Spleen (tissue), 7 donors: Measurements from ENCODE around the gene RLN2.

Experiments used
- CTCF ChIP-seq, 11 experiments: fragments of 200-600 bp in 7 of 11; fragments of 450-650 bp in 4 of 11; sonication (generic) in 4 of 11; IDR thresholded peaks in 8 of 11; conservative IDR thresholded peaks in 3 of 11; 1 replicate in 7 of 11; 2 replicates in 4 of 11; pipeline versions ENCODE4 v1.4.0 to v1.8.0; 2016 to 2021; ENCODE audit warnings: antibody characterized with exemption in 11 of 11, inconsistent platforms in 4 of 11, mild to moderate bottlenecking in 1 of 11
- POLR2A ChIP-seq, 3 donors: fragments of 450-650 bp; IDR thresholded peaks; one replicate each; pipeline ENCODE4 v1.5.1; 2017; ENCODE audit warnings: antibody characterized with exemption in 3 of 3, mild to moderate bottlenecking in 1 of 3
- POLR2AphosphoS5 ChIP-seq, 3 donors: sonication (generic); formaldehyde crosslinking; IDR thresholded peaks; one replicate each; pipeline ENCODE4 v1.5.1; 2017; ENCODE audit warnings: antibody characterized with exemption in 3 of 3
- donor health status: DM: no; HTN: no; CAD: no; lungs with moderate emphysema.
- donor health status: DM: no; HTN: no; CAD: no.
- donor health status: DM: no; HTN: no; CAD: no.

- TF ChIP-seq CTCF (IDR thresholded peaks at IDR 0.05 in 8 of 11, conservative IDR thresholded peaks at IDR 0.05 in 3 of 11) (no peak), POLR2A (IDR thresholded peaks at IDR 0.05) (no peak), POLR2AphosphoS5 (IDR thresholded peaks at IDR 0.05) (no peak)
Observed at GRCh38 chr9:5265939-5266338, 38.6 kb downstream of the RLN2 start.
